Ishikawa (cell line): Measurements from ENCODE around the gene IL1RN.

Experiments used
- CEBPB ChIP-seq: IDR thresholded peaks from 2 replicates; pipeline ENCODE4 v1.6.1; 2012
- CREB1 ChIP-seq: IDR thresholded peaks from 2 replicates; pipeline ENCODE4 v1.6.1; 2012; ENCODE audit warnings: low read depth
- EGR1 ChIP-seq: IDR thresholded peaks from 2 replicates; pipeline ENCODE4 v1.6.1; 2012
- EP300 ChIP-seq: IDR thresholded peaks from 2 replicates; pipeline ENCODE4 v1.6.1; 2012; ENCODE audit warnings: borderline replicate concordance
- FOXM1 ChIP-seq: IDR thresholded peaks from 2 replicates; pipeline ENCODE4 v1.6.1; 2012; ENCODE audit warnings: low read depth, borderline replicate concordance
- MAX ChIP-seq: IDR thresholded peaks from 2 replicates; pipeline ENCODE4 v1.6.1; 2012
- NFIC ChIP-seq: IDR thresholded peaks from 2 replicates; pipeline ENCODE4 v1.6.1; 2012
- RAD21 ChIP-seq: IDR thresholded peaks from 2 replicates; pipeline ENCODE4 v1.6.1; 2012; ENCODE audit warnings: low read depth
- REST ChIP-seq: IDR thresholded peaks from 2 replicates; pipeline ENCODE4 v1.6.1; 2012; ENCODE audit warnings: low read depth, mild to moderate bottlenecking
- TAF1 ChIP-seq: IDR thresholded peaks from 2 replicates; pipeline ENCODE4 v1.6.1; 2012; ENCODE audit warnings: low read depth, mild to moderate bottlenecking
- TCF12 ChIP-seq: IDR thresholded peaks from 2 replicates; pipeline ENCODE4 v1.6.1; 2012; ENCODE audit warnings: low read depth
- TEAD4 ChIP-seq: IDR thresholded peaks from 2 replicates; pipeline ENCODE4 v1.6.1; 2012
- USF1 ChIP-seq: IDR thresholded peaks from 2 replicates; pipeline ENCODE4 v1.6.1; 2012
- YY1 ChIP-seq: IDR thresholded peaks from 2 replicates; pipeline ENCODE4 v1.6.1; 2012; ENCODE audit warnings: low read depth
- ZBTB7A ChIP-seq: IDR thresholded peaks from 2 replicates; pipeline ENCODE4 v1.6.1; 2012; ENCODE audit warnings: low read depth

The IL1RN gene

GRCh38 chr2:113179446-113180045 lies 52.1 kb downstream of the IL1RN start:
- TF ChIP-seq USF1 (no peak), CEBPB (no peak), EGR1 (no peak), NFIC (no peak), FOXM1 (no peak), EP300 (no peak), YY1 (no peak)

GRCh38 chr2:113180131-113180946 lies 52.9 kb downstream of the IL1RN start:
- TF ChIP-seq EGR1 (no peak), TCF12 (no peak), ZBTB7A (no peak), CEBPB (no peak), EP300 (no peak), REST (no peak), TAF1 (no peak)

GRCh38 chr2:113181258-113182051 lies 54.1 kb downstream of the IL1RN start:
- TF ChIP-seq RAD21 (no peak), YY1 (no peak), USF1 (no peak), ZBTB7A (no peak), CEBPB (no peak), TCF12 (no peak), TAF1 (no peak), FOXM1 (no peak), CREB1 (no peak), REST (no peak), MAX (no peak), EGR1 (no peak), EP300 (no peak), TEAD4 (no peak), NFIC (no peak)

- TF ChIP-seq REST (no peak), TAF1 (no peak), CREB1 (no peak), TCF12 (no peak), MAX (no peak), FOXM1 (no peak), EP300 (no peak), TEAD4 (no peak)
These were observed 55.3 kb downstream of the IL1RN start for GRCh38 chr2:113182471-113183260.
